Keratinocyte (primary cell): ENCODE measurements around the gene ATP2A3.

ENCODE experiments used
- CTCF ChIP-seq, 3 experiments: IDR thresholded peaks in 1 of 3; conservative IDR thresholded peaks in 1 of 3; optimal IDR thresholded peaks in 1 of 3; 2 replicates in 2 of 3; 3 replicates in 1 of 3; pipeline versions ENCODE3 to v1.5.1; 2011; ENCODE audit warnings: low read length in 3 of 3, mild to moderate bottlenecking in 3 of 3, moderate library complexity in 2 of 3, control low read depth in 1 of 3, inconsistent platforms in 1 of 3; ENCODE audit not compliant: insufficient read depth in 2 of 3; ENCODE audit errors: extremely low read depth in 1 of 3
- EZH2 ChIP-seq: IDR thresholded peaks from one replicate; pipeline ENCODE4 v1.6.1; 2012; ENCODE audit warnings: inconsistent platforms, mild to moderate bottlenecking, low read length, moderate library complexity

DNA sequence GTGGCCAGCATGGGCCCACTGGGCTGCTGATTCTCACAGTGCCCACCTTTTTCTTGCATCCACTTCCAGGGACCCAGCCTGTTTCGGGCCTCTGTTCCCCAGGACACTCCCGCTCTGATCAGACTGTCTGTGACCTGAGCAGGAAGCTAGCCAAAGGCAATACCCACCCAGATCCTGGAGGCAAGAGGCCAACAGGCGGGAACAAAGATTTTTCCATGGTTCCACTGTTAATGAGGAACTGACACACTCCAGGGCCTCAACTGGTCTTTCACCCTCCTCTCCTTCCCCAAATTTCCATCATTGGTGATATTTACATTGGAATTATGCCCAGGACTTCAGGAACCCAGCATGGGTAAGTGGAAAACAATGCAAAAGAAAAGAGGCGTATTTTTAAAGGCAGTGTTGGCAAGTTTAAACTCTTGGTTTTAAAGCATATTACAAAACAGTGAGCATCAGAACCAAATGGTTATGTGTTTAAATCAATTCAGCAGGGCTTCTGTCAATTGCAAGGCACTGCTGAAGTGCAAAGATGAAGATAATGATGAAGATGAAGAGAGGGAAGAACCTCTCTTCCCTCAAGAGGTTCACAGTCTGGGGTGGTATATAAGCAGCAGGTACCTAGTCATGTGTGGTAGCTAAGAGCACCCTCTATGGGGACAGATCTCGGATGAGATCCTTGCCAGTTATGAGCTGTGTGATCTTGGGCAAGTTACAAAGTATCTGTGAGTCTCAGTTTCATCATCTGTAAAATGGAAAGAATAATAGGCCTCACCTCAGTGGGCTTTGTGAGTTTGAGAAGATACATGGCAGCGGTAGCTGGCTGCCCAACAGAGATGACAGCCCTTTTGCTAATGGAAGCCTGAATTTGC, 14.4 kb upstream of the ATP2A3 start:
- TF ChIP-seq CTCF (optimal IDR thresholded peaks at IDR 0.05 in 1 of 3, IDR thresholded peaks at IDR 0.05 in 1 of 3, conservative IDR thresholded peaks at IDR 0.05 in 1 of 3; ENCODE audit: extremely low read depth in 1 of 3, insufficient read depth in 2 of 3, low read length in 3 of 3), result no peak
- TF ChIP-seq EZH2, result no peak
